Skeletal muscle satellite cell (primary cell): ENCODE measurements around the gene PPM1J. TPM values are rescaled to one million over a fixed set of nuclear protein-coding genes. Genes with fewer than 3 reads are reported as not detected.

Source experiments
- H3K27me3 ChIP-seq: 2 replicates; pipeline ENCODE4 v1.7.0; 2013; ENCODE audit warnings: low read length; ENCODE audit not compliant: control insufficient read depth, insufficient read depth
- H3K36me3 ChIP-seq: 2 replicates; pipeline ENCODE4 v1.7.0; 2013; ENCODE audit warnings: mild to moderate bottlenecking, control low read depth, low read length; ENCODE audit not compliant: insufficient read depth
- H3K4me1 ChIP-seq: 2 replicates; pipeline ENCODE4 v1.7.0; 2013; ENCODE audit warnings: low read length; ENCODE audit not compliant: control insufficient read depth, insufficient read depth
- H3K4me2 ChIP-seq: 2 replicates; pipeline ENCODE4 v1.7.0; 2013; ENCODE audit warnings: mild to moderate bottlenecking, low read length
- H3K4me3 ChIP-seq: 2 replicates; pipeline ENCODE4 v1.7.0; 2013; ENCODE audit warnings: low read length
- H3K9ac ChIP-seq: 2 replicates; pipeline ENCODE4 v1.7.0; 2013; ENCODE audit warnings: mild to moderate bottlenecking, low read depth, low read length, moderate library complexity
- H3K9me3 ChIP-seq: replicated peaks from 2 replicates; pipeline ENCODE4 v1.7.0; 2013; ENCODE audit warnings: mild to moderate bottlenecking, control low read depth, low read length
- total RNA-seq: library from RNA; depleted of rRNA; stranded (reverse); fragments of >200 nt; gene quantifications from 2 replicates; pipeline ENCODE4 v1.2.3, GENCODE V29; 2012; rRNA removed

Gene PPM1J
- total RNA-seq: 1.1 and 3.0 TPM in 2 replicates

- H3K4me3 ChIP-seq: peak within 1 kb of the TSS; percentile 74
- H3K27me3 ChIP-seq: no peaks in the 10 kb centered on the region
- no peaks in the 10 kb centered on the region for H3K36me3 ChIP-seq
- H3K4me2 ChIP-seq: peak within 1 kb of the TSS; percentile 95
- H3K9me3 ChIP-seq: no peaks in the 10 kb centered on the region
- H3K9ac ChIP-seq: peak within 1 kb of the TSS; percentile 55
- peaks cover 17% of the 10 kb centered on the region for H3K4me1 ChIP-seq
Observed at GRCh38 chr1:112715264-112716053, at the start of gene PPM1J. Gene PPM1J, minus strand, starts transcription at chr1:112715332. Its CDS starts 31 bp downstream, at chr1:112715301.

GRCh38 chr1:112762541-112763500 is 47.7 kb upstream of the PPM1J start:
- Histone ChIP-seq H3K9ac (no peak overlapping the region), H3K36me3 (no peaks in the 10 kb centered on the region), H3K4me3 (no peak overlapping the region), H3K4me2 (peak overlapping the region; percentile 31), H3K27me3 (no peaks in the 10 kb centered on the region), H3K9me3 (no peaks in the 10 kb centered on the region), H3K4me1 (peaks cover 8% of the 10 kb centered on the region)

GRCh38 chr1:112761714-112762480 is 46.8 kb upstream of the PPM1J start:
- H3K27me3 ChIP-seq: peaks cover 7% of the 10 kb centered on the region
- no peaks in the 10 kb centered on the region for H3K9me3 ChIP-seq
- peaks cover 8% of the 10 kb centered on the region for H3K4me1 ChIP-seq
- no peaks in the 10 kb centered on the region for H3K36me3 ChIP-seq
- no peak overlapping the region for H3K4me2 ChIP-seq
- H3K4me3 ChIP-seq: no peak overlapping the region
- no peak overlapping the region for H3K9ac ChIP-seq

- Histone ChIP-seq H3K4me2 (no peak overlapping the region), H3K9ac (no peak overlapping the region), H3K36me3 (no peaks in the 10 kb centered on the region), H3K27me3 (peaks cover 9% of the 10 kb centered on the region), H3K9me3 (no peaks in the 10 kb centered on the region), H3K4me3 (no peak overlapping the region), H3K4me1 (peaks cover 8% of the 10 kb centered on the region)
Observed at GRCh38 chr1:112759228-112759627, 44.1 kb upstream of the PPM1J start.

- Histone ChIP-seq H3K4me2 (no peak overlapping the region), H3K27me3 (peaks cover 13% of the 10 kb centered on the region), H3K9ac (no peak overlapping the region), H3K4me3 (no peak overlapping the region), H3K4me1 (no peaks in the 10 kb centered on the region), H3K9me3 (no peaks in the 10 kb centered on the region), H3K36me3 (no peaks in the 10 kb centered on the region)
Observed at GRCh38 chr1:112754116-112754628, 39.0 kb upstream of the PPM1J start.

GRCh38 chr1:112748396-112748795 is 33.3 kb upstream of the PPM1J start:
- Histone ChIP-seq H3K9me3 (no peaks in the 10 kb centered on the region), H3K4me1 (peaks cover 8% of the 10 kb centered on the region), H3K9ac (no peak overlapping the region), H3K4me3 (no peak overlapping the region), H3K4me2 (no peak overlapping the region), H3K36me3 (no peaks in the 10 kb centered on the region), H3K27me3 (peaks cover 19% of the 10 kb centered on the region)

GRCh38 chr1:112744009-112744578 is 29.0 kb upstream of the PPM1J start:
- H3K4me1 ChIP-seq: peaks cover 8% of the 10 kb centered on the region
- peak overlapping the region; percentile 81 for H3K4me2 ChIP-seq
- peak overlapping the region; percentile 35 for H3K9ac ChIP-seq
- no peaks in the 10 kb centered on the region for H3K36me3 ChIP-seq
- no peaks in the 10 kb centered on the region for H3K9me3 ChIP-seq
- H3K4me3 ChIP-seq: peak overlapping the region; percentile 67
- peaks cover 22% of the 10 kb centered on the region for H3K27me3 ChIP-seq

- H3K9ac ChIP-seq: peak overlapping the region; percentile 35
- no peaks in the 10 kb centered on the region for H3K36me3 ChIP-seq
- H3K27me3 ChIP-seq: peaks cover 21% of the 10 kb centered on the region
- H3K9me3 ChIP-seq: no peaks in the 10 kb centered on the region
- H3K4me3 ChIP-seq: peak overlapping the region; percentile 67
- peaks cover 8% of the 10 kb centered on the region for H3K4me1 ChIP-seq
- peak overlapping the region; percentile 81 for H3K4me2 ChIP-seq
Observed at GRCh38 chr1:112743174-112744008, 28.3 kb upstream of the PPM1J start.

GRCh38 chr1:112737573-112737972 is 22.4 kb upstream of the PPM1J start:
- Histone ChIP-seq H3K9me3 (no peaks in the 10 kb centered on the region), H3K4me1 (peaks cover 18% of the 10 kb centered on the region)

GRCh38 chr1:112735752-112736151 is 20.6 kb upstream of the PPM1J start:
- Histone ChIP-seq H3K9me3 (no peaks in the 10 kb centered on the region), H3K4me3 (no peak overlapping the region), H3K9ac (no peak overlapping the region), H3K4me2 (peak overlapping the region; percentile 28), H3K27me3 (no peaks in the 10 kb centered on the region), H3K36me3 (no peaks in the 10 kb centered on the region), H3K4me1 (peaks cover 19% of the 10 kb centered on the region)

More at GRCh38 chr1:112737573-112737972, 22.4 kb upstream of the PPM1J start:
- Histone ChIP-seq H3K4me3 (no peak overlapping the region), H3K27me3 (peaks cover 8% of the 10 kb centered on the region), H3K9ac (no peak overlapping the region), H3K36me3 (no peaks in the 10 kb centered on the region), H3K4me2 (no peak overlapping the region)
